Lower lobe of right lung (tissue), 2 donors: ENCODE results near the gene FRYL. TPM values are rescaled to one million over a fixed set of nuclear protein-coding genes. Genes with fewer than 3 reads are reported as not detected.
A peak's percentile ranks its signal among the peaks of the same experiment; 100 is the strongest.

Experiments
- ATAC-seq, 2 donors: fragments of 200-7000 bp; cut with Tn5 transposase; one replicate each; pipeline ENCODE4 v1.9.1; 2020 to 2022; ENCODE audit warnings: mild to moderate bottlenecking in 2 of 2, moderate library complexity in 2 of 2
- DNase-seq: peaks from one replicate; pipeline ENCODE4 v3.0.0-alpha.2; 2020
- H3K27ac ChIP-seq: fragments of 200-600 bp; one replicate; pipeline ENCODE4 v1.8.0; 2022
- H3K27me3 ChIP-seq: fragments of 200-600 bp; one replicate; pipeline ENCODE4 v1.8.0; 2022; ENCODE audit warnings: low read depth
- H3K36me3 ChIP-seq: fragments of 200-600 bp; one replicate; pipeline ENCODE4 v1.8.0; 2022; ENCODE audit warnings: mild to moderate bottlenecking
- H3K4me1 ChIP-seq: fragments of 200-600 bp; one replicate; pipeline ENCODE4 v1.8.0; 2022
- H3K4me3 ChIP-seq: fragments of 200-600 bp; one replicate; pipeline ENCODE4 v1.8.0; 2022; ENCODE audit warnings: mild to moderate bottlenecking
- H3K9me3 ChIP-seq: fragments of 200-600 bp; one replicate; pipeline ENCODE4 v1.8.0; 2022
- intact Hi-C: fragments of 100-400 bp; cut with DNase I; formaldehyde crosslinking; loops from one replicate; pipeline ENCODE4 v1.11.0; 2022
- total RNA-seq: library from RNA; stranded (reverse); fragmentation: NEBNext Ultra II Directional; extraction: Animal tissue kit (Norgen Biotek cat#: 25700); gene quantifications from one replicate; pipeline ENCODE4 v1.2.1, GENCODE V29; 2021
- TF ChIP-seq, protein P1 (sequence below): fragments of 200-600 bp; IDR thresholded peaks from one replicate; pipeline ENCODE4 v1.8.0; 2022; ENCODE audit warnings: antibody characterized with exemption, mild to moderate bottlenecking
- donor health status: DM: no; HTN: yes; CAD: no; lungs with severe emphysema.

The FRYL gene
- total RNA-seq, 1 donor from 2014 or later: 85.0 TPM

- Histone ChIP-seq H3K36me3 (peaks cover 56% of the 10 kb centered on the region), H3K9me3 (no peaks in the 10 kb centered on the region), H3K27ac (no peak overlapping the region), H3K27me3 (no peaks in the 10 kb centered on the region), H3K4me3 (no peak overlapping the region), H3K4me1 (no peaks in the 10 kb centered on the region)
- DNase-seq: no peak
- no peak for ATAC-seq
- TF ChIP-seq, protein P1, sequence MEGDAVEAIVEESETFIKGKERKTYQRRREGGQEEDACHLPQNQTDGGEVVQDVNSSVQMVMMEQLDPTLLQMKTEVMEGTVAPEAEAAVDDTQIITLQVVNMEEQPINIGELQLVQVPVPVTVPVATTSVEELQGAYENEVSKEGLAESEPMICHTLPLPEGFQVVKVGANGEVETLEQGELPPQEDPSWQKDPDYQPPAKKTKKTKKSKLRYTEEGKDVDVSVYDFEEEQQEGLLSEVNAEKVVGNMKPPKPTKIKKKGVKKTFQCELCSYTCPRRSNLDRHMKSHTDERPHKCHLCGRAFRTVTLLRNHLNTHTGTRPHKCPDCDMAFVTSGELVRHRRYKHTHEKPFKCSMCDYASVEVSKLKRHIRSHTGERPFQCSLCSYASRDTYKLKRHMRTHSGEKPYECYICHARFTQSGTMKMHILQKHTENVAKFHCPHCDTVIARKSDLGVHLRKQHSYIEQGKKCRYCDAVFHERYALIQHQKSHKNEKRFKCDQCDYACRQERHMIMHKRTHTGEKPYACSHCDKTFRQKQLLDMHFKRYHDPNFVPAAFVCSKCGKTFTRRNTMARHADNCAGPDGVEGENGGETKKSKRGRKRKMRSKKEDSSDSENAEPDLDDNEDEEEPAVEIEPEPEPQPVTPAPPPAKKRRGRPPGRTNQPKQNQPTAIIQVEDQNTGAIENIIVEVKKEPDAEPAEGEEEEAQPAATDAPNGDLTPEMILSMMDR: no peak
- intact Hi-C loops: no loop called here
These were observed 191.0 kb downstream of the FRYL start for GRCh38 chr4:48589098-48589445.

DNA sequence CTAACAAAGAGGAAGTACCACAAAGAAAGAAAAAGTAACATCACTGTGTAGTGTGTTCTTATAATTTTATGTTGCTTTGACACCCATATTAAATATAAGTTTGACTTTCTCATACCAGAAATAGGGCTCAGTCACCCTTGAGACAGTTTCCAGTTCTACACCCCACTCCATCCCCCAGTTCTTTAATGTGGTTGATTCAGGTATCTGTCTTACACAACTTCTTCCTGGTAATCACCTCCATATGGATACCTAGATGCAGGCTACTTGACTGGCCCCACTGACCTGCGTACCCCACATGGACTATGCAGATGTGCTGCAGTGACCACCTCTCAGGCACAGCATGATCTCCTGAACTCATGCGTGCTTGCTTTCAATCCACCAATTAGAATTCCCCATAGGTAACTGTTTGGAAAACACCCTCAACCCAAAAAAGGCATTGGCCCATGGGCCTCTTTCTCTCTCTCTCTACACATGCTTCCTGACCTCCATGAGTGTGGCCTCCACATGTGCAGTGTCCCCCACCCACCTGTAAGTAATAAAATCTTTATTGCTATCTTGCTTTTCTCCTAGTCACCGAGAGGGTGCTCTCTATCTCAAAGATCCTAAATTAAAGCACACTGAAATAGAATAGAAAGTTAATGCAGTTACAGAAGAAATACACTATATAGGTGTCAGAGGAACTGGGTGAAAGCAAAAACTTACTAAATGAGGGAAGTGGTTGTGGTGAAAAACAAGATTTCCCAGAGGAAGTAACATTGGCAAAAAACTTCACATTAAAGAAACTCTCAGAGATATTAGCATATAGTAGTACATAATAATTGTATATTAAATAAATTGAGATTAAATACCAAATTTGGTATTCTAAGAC is 191.6 kb downstream of the FRYL start:
- no peak overlapping the region for H3K27ac ChIP-seq
- no peak for ATAC-seq
- H3K4me3 ChIP-seq: no peak overlapping the region
- H3K36me3 ChIP-seq: peaks cover 62% of the 10 kb centered on the region
- TF ChIP-seq, protein P1: no peak
- H3K9me3 ChIP-seq: no peaks in the 10 kb centered on the region
- no peaks in the 10 kb centered on the region for H3K4me1 ChIP-seq
- no peak for DNase-seq
- H3K27me3 ChIP-seq: no peaks in the 10 kb centered on the region
- intact Hi-C loops: no loop called here

DNA sequence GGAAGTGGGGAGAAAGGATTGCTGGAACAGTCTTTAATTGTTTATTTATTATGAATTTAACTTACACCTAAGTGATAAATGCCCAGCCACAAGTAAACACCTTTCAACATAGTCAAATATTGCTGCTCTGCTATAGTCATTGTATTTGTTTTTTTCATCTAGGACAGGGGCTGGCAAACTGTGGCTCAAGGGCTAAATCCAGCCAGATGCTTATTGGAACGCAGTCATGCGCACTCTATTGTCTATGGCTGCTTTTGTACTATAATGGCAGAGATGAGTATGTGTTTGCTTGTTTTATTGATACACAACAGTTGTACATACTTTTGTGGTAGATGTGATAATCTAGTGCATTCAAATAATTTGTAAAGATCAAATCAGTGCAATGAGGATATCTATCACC is 194.7 kb downstream of the FRYL start:
- Histone ChIP-seq H3K27me3 (no peaks in the 10 kb centered on the region), H3K36me3 (peaks cover 87% of the 10 kb centered on the region), H3K27ac (no peak overlapping the region), H3K4me1 (no peaks in the 10 kb centered on the region), H3K4me3 (no peak overlapping the region), H3K9me3 (no peaks in the 10 kb centered on the region)
- TF ChIP-seq, protein P1: no peak
- ATAC-seq (no peak), DNase-seq (no peak)
- intact Hi-C loops: no loop called here

DNA sequence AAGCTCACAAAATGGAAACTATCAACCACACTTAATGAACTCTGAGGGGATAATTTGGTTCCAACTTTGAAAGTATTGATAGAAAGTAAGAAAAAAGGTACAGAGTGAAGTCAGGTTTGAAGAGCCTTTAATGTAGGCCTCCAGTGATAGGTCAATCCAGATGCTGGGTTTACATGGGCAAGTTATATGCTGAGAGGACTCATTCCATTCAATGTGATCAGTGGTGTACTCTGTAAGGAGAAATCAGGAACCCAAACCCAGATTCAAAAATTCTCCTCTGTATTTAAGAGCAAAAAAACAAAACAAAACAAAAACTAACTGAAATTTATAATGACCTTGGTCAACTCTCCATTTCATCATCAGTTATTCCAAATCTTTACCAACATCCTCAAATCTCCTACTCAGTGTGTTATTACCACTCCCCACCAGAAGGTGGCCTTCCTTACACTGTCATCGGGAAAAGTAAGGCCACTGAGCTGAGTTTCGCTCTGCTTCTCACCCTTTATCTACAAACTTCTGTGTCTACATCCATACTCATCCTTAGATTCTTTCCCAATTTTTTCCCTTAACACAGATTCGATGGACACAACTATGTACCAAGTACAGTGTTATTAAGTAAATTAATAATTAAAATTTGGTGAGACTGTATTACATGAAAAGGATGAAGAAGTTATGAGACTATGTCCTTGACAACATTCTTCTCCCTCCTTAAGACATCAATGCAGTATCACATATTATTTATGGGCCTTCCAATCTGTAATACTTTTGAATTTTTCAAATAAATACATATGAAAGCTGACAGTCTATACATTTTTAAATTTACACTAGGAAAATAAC is 201.7 kb downstream of the FRYL start:
- Histone ChIP-seq H3K4me3 (no peak overlapping the region), H3K27me3 (no peaks in the 10 kb centered on the region), H3K4me1 (peaks cover 7% of the 10 kb centered on the region), H3K27ac (no peak overlapping the region), H3K9me3 (no peaks in the 10 kb centered on the region), H3K36me3 (peaks cover 70% of the 10 kb centered on the region)
- peak; percentile 92 to 93 for ATAC-seq
- DNase-seq: no peak
- TF ChIP-seq, protein P1: peak; percentile 85
- intact Hi-C loops: no loop called here

DNA sequence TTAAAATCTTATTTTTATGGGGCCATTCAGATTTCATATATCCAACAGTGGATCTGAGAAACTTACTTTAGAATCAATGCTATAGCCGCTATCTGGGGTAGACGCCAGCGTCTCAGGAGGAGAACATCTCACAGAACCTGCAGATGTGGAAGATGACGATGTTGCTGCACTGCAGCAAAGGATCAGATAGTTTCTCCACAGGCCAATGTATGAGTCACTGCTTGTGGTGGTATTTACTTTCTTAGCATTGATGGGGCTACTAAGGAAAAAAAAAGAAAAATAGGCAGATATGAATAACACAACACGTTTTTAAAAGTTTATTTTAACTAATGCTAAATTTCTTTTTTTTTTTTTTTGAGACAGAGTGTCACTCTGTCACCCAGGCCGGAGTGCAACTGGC is 204.1 kb downstream of the FRYL start:
- TF ChIP-seq, protein P1: no peak
- ATAC-seq (no peak), DNase-seq (no peak)
- Histone ChIP-seq H3K9me3 (no peaks in the 10 kb centered on the region), H3K36me3 (peaks cover 70% of the 10 kb centered on the region), H3K4me3 (no peak overlapping the region), H3K27me3 (no peaks in the 10 kb centered on the region), H3K4me1 (peaks cover 7% of the 10 kb centered on the region), H3K27ac (no peak overlapping the region)
- intact Hi-C loops: no loop called here
